GM06990 (cell line): ENCODE results near the gene KLLN.
"Not testable (repeated sequence)": the region's sequence is repeated elsewhere in the genome, so short reads cannot be mapped to it uniquely, and the experiment has no call there.

ENCODE experiments used
- DNase-seq: peaks from one replicate; pipeline ENCODE4 v3.0.0-alpha.2; 2011; ENCODE audit not compliant: insufficient read length; ENCODE audit errors: extremely low read depth
- H3K27me3 ChIP-seq: replicated peaks from 2 replicates; pipeline ENCODE4 v1.6.0; 2011; ENCODE audit warnings: low read length; ENCODE audit not compliant: control insufficient read depth, insufficient read depth
- H3K36me3 ChIP-seq: 2 replicates; pipeline ENCODE4 v1.5.1; 2011; ENCODE audit warnings: low read length; ENCODE audit not compliant: control insufficient read depth, insufficient read depth
- H3K4me3 ChIP-seq: replicated peaks from 2 replicates; pipeline ENCODE4 v1.5.1; 2011; ENCODE audit warnings: low read depth, mild to moderate bottlenecking, control low read depth, low read length
- TF ChIP-seq, protein P1 (sequence below): IDR thresholded peaks from 2 replicates; pipeline ENCODE4 v1.5.1; 2011; ENCODE audit warnings: low read length, control low read depth, mild to moderate bottlenecking, inconsistent platforms; ENCODE audit not compliant: insufficient read depth, poor library complexity, severe bottlenecking

The KLLN gene

DNA sequence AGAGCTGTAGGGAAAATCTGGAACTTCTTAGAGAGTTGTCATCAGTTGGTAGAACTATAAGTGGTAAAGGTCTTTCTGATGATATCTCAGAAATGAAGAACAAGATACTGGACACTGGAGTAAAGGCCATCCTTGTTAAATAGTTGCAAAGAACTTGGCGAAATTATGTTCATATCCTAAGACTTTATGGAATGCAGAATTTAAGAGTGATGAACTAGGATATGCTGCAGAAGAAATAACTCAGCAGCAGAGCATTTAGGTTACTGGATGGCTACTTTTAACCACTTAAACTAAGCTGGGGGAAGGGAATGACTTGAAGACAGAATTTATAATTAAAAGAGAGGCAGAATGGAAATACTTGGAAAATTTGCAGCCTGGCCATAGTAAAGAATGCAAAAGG is 23.8 kb upstream of the KLLN start:
- Histone ChIP-seq H3K4me3 (no peak overlapping the region), H3K36me3 (peaks cover 10% of the 10 kb centered on the region)

DNA sequence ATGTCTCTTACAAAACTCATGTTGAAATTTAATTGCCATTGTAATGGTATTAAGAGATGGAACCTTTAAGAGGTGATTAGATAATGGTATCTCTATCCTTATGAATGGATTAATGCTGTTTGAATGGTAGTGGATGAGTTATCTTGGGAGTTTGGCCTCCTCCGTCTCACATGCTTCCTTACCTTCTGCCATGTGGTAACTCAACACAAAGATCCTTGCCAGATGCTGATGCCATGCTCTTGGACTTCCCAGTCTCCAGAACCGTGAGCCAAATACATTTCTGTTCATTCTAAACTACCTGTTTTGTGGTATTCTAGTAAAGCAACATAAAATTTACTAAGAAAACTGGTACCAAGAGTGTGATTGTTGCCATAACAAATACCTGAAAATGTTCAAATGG is 23.3 kb upstream of the KLLN start:
- TF ChIP-seq, protein P1, sequence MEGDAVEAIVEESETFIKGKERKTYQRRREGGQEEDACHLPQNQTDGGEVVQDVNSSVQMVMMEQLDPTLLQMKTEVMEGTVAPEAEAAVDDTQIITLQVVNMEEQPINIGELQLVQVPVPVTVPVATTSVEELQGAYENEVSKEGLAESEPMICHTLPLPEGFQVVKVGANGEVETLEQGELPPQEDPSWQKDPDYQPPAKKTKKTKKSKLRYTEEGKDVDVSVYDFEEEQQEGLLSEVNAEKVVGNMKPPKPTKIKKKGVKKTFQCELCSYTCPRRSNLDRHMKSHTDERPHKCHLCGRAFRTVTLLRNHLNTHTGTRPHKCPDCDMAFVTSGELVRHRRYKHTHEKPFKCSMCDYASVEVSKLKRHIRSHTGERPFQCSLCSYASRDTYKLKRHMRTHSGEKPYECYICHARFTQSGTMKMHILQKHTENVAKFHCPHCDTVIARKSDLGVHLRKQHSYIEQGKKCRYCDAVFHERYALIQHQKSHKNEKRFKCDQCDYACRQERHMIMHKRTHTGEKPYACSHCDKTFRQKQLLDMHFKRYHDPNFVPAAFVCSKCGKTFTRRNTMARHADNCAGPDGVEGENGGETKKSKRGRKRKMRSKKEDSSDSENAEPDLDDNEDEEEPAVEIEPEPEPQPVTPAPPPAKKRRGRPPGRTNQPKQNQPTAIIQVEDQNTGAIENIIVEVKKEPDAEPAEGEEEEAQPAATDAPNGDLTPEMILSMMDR: no peak
- no peak overlapping the region for H3K4me3 ChIP-seq
- no peaks in the 10 kb centered on the region for H3K27me3 ChIP-seq
- H3K36me3 ChIP-seq: peaks cover 10% of the 10 kb centered on the region
- no peak for DNase-seq

More for the DNA sequence above, 23.8 kb upstream of the KLLN start:
- TF ChIP-seq, protein P1: no peak
- no peaks in the 10 kb centered on the region for H3K27me3 ChIP-seq
- DNase-seq: no peak

DNA sequence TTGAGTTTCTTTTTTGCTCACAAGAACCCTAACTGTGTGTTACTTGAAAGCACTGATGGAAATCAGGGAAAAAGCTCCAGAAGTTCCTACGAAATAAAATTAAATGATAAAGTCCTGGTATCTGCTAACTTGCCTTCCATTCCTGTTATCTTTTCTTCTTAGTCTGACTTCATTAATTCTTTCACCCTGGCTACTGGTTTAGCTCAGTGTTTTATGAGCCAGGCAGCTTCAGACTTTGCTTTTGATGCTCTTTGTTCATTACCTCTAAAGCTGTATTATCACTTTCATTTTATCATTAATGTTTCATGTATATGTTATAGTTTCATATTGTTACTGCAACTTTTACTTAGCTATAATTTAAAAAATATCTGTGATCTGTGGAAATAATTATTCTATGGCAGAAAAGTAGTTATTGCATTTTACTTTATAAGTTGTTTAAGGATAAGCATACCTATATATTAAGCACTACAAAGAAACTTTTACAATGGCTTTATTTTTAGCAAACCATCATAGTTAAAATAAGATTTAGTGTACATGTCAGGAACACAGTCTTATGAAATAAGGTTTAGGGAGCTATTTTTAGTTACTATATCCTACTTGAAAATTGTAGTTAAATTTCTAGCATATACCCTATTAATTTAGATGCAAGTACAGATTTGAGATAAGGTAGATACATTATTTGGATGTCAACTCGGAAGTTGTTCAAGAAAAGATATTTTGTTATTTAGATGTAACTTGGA is 19.4 kb upstream of the KLLN start:
- Histone ChIP-seq H3K4me3 (no peak overlapping the region), H3K27me3 (no peaks in the 10 kb centered on the region), H3K36me3 (peaks cover 5% of the 10 kb centered on the region)
- TF ChIP-seq, protein P1: no peak
- DNase-seq: no peak

DNA sequence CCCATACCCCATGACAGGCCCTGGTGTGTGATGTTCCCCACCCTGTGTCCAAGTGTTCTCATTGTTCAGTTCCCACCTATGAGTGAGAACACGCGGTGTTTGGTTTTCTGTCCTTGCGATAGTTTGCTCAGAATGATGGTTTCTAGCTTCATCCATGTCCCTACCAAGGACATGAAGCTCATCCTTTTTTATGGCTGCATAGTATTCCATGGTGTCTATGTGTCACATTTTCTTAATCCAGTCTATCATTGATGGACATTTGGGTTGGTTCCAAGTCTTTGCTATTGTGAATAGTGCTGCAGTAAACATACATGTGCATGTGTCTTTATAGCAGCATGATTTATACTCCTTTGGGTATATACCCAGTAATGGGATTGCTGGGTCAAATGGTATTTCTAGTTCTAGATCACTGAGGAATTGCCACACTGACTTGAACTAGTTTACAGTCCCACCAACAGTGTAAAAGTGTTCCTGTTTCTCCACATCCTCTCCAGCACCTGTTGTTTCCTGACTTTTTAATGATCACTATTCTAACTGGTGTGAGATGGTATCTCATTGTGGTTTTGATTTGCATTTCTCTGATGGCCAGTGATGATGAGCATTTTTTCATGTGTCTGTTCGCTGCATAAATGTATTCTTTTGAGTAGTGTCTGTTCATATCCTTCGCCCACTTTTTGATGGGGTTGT is 18.2 kb upstream of the KLLN start:
- not testable (repeated sequence) for H3K36me3 ChIP-seq, H3K27me3 ChIP-seq, DNase-seq, H3K4me3 ChIP-seq

DNA sequence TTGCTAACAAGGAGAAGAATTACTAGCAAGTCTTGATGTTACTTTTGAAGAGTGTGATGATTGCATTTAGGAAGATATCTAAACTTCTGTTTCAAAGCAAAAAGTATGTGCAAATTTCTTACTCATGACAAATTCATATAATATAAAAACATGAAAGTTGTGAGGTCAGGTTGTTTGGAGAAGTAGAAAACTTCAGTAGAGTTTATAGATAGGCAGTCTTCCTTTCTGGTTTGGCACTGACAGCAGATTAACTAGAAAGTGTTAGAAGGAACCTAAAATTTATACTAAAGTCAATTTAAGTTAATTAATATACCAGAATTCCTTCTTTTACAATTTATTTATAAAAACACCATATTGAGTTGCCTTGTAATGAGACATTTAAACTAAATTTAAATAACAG is 17.0 kb upstream of the KLLN start:
- no peaks in the 10 kb centered on the region for H3K27me3 ChIP-seq
- TF ChIP-seq, protein P1: no peak
- H3K36me3 ChIP-seq: no peaks in the 10 kb centered on the region; the same call in 1 of the 2 replicates
- no peak for DNase-seq
- no peak overlapping the region for H3K4me3 ChIP-seq

DNA sequence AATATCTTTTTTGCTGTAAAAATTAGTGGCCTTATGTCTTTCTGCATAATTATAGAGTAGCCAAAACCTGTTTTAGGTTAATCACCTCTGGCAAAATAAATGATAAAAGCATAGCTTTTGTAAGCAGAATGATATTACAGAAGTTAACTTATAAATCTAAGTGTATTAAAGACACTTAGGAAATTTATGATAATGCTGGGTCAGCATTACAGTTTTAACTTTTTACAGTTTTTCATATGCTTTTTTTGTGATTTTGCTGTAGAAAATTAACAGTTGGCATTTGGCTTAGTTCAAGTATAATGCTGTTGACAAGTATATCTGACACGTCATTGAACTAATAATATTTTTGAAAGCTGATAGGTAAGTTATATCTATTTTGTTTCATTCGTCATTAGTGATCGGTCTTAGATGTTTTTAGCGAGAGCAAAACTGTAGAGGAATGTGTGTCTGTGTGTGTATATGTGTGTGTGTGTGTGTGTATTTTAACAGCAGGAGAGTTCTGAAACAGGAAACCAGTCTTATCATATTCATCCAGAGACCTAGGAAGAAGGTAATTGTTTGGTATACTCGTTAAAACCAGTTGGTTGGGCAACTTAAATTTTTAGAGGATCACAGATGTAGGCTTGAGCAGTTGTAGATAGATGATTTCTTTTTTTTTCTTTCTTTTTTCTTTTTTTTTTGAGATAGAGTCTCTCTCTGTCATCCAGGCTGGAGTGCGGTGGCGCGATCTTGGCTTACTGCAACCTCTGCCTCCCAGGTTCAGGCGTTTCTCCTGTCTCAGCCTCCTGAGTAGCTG is 15.5 kb upstream of the KLLN start:
- Histone ChIP-seq H3K36me3 (no peaks in the 10 kb centered on the region), H3K4me3 (no peak overlapping the region), H3K27me3 (no peaks in the 10 kb centered on the region)
- TF ChIP-seq, protein P1: no peak
- DNase-seq: no peak
